ENCODE measurements around the gene ZWILCH. TPM values are rescaled to one million over a fixed set of nuclear protein-coding genes. Genes with fewer than 3 reads are reported as not detected.

The ZWILCH gene
- total RNA-seq, 1 experiment from 2014 or later: 50.2 TPM

- ATAC-seq (no peak), DNase-seq (ENCODE audit: low spot score) (no peak)
- Mint-ChIP-seq H3K4me3 (no peak overlapping the region), H3K27me3 (ENCODE audit: low read depth) (no peaks in the 10 kb centered on the region), H3K36me3 (peaks cover 45% of the 10 kb centered on the region), H3K27ac (peak overlapping the region; percentile 43; the same call in 1 of the 2 replicates), H3K4me1 (peaks cover 12% of the 10 kb centered on the region), H3K9me3 (no peaks in the 10 kb centered on the region)
- ChIA-PET CTCF (no interaction called here), POLR2A (no interaction called here)
- TF ChIP-seq ZBTB21 (CRISPR knock-in tag; IDR thresholded peaks at IDR 0.05; ENCODE audit: borderline replicate concordance) (no peak), NR2C2 (CRISPR knock-in tag; IDR thresholded peaks at IDR 0.05) (no peak)
These were observed 9.5 kb downstream of the ZWILCH start for GRCh38 chr15:66514586-66514985.

- CTCF ChIA-PET: interaction anchor here (1.3 kb wide), 1 partner anchor 18 kb away, joined by 4 read pairs; the partner anchor contains the start of gene SNAPC5
- ATAC-seq (peak; percentile 67), DNase-seq (ENCODE audit: low spot score) (no peak)
- H3K36me3 Mint-ChIP-seq: peaks cover 41% of the 10 kb centered on the region
- H3K4me1 Mint-ChIP-seq: peaks cover 12% of the 10 kb centered on the region
- no peaks in the 10 kb centered on the region for H3K9me3 Mint-ChIP-seq
- H3K27ac Mint-ChIP-seq: peak overlapping the region; percentile 13; the same call in 1 of the 2 replicates
- H3K4me3 Mint-ChIP-seq: no peak overlapping the region
- H3K27me3 Mint-ChIP-seq (ENCODE audit: low read depth): no peaks in the 10 kb centered on the region
- TF ChIP-seq SOX15 (CRISPR knock-in tag; IDR thresholded peaks at IDR 0.05) (no peak), FOXP4 (CRISPR knock-in tag; IDR thresholded peaks at IDR 0.05) (0 out of 2 replicates have a peak, but pooled peaks have one; percentile 16)
- POLR2A ChIA-PET: no interaction called here
These were observed 10.8 kb downstream of the ZWILCH start for GRCh38 chr15:66515901-66516322.

GRCh38 chr15:66523926-66524325 lies 18.8 kb downstream of the ZWILCH start:
- Mint-ChIP-seq H3K4me1 (no peaks in the 10 kb centered on the region), H3K9me3 (no peaks in the 10 kb centered on the region), H3K4me3 (no peak overlapping the region), H3K27me3 (ENCODE audit: low read depth) (no peaks in the 10 kb centered on the region), H3K36me3 (peaks cover 30% of the 10 kb centered on the region), H3K27ac (no peak overlapping the region)
- DNase-seq (ENCODE audit: low spot score) (no peak), ATAC-seq (no peak)
- POLR2A ChIA-PET: no interaction called here
- CTCF ChIA-PET: interaction anchor here (1.0 kb wide), 1 partner anchor 40 kb away, joined by 3 read pairs; no protein-coding TSS in a partner anchor
- no peak for TF ChIP-seq ZNF263 (CRISPR knock-in tag; IDR thresholded peaks at IDR 0.05; ENCODE audit: low read depth)
- no peak for TF ChIP-seq CTCF (IDR thresholded peaks at IDR 0.05)
- no peak for TF ChIP-seq ZNF532 (CRISPR knock-in tag; IDR thresholded peaks at IDR 0.05; ENCODE audit: borderline replicate concordance)
- TF ChIP-seq NFATC4 (CRISPR knock-in tag; IDR thresholded peaks at IDR 0.05): no peak
- TF ChIP-seq FOXP4 (CRISPR knock-in tag; IDR thresholded peaks at IDR 0.05): no peak
- no peak for TF ChIP-seq ATF1 (CRISPR knock-in tag; IDR thresholded peaks at IDR 0.05)
- no peak for TF ChIP-seq ATF2 (CRISPR knock-in tag; IDR thresholded peaks at IDR 0.05; ENCODE audit: borderline replicate concordance, low read depth)
- TF ChIP-seq ZBTB43 (CRISPR knock-in tag; IDR thresholded peaks at IDR 0.05): no peak
- TF ChIP-seq NR1H2 (CRISPR knock-in tag; IDR thresholded peaks at IDR 0.05): no peak
- no peak for TF ChIP-seq CDX4 (CRISPR knock-in tag; IDR thresholded peaks at IDR 0.05; ENCODE audit: borderline replicate concordance)
- no peak for TF ChIP-seq ESRRA (CRISPR knock-in tag; IDR thresholded peaks at IDR 0.05; ENCODE audit: borderline replicate concordance)
- TF ChIP-seq FOXK1 (CRISPR knock-in tag; IDR thresholded peaks at IDR 0.05): no peak
- no peak for TF ChIP-seq TP53 (CRISPR knock-in tag; IDR thresholded peaks at IDR 0.05)
- no peak for TF ChIP-seq NR2C2 (CRISPR knock-in tag; IDR thresholded peaks at IDR 0.05)

All from WTC11 (cell line).